ENCODE measurements around the gene FCMR.
"Not testable (repeated sequence)": the region's sequence is repeated elsewhere in the genome, so short reads cannot be mapped to it uniquely, and the experiment has no call there.

The FCMR gene

DNA sequence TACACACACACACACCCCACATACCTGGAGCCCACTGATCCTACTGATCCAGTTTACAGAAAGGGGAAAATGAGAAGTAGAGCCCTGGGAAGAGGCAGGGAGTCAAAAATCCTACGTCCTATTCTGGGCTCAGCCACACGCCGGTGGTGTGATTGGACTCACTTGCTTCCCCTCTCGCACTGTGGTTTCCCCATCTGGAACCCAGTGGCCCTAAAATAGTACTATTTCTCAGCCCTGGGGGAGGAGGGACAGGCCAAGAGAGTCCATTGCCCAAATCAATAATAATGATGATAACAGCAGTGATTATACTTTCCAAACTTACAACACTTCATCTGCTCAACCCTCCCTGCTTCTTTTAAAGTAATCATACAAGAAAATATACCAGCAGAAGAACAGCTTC is 27.5 kb upstream of the FCMR start:
- no peak for DNase-seq

DNA sequence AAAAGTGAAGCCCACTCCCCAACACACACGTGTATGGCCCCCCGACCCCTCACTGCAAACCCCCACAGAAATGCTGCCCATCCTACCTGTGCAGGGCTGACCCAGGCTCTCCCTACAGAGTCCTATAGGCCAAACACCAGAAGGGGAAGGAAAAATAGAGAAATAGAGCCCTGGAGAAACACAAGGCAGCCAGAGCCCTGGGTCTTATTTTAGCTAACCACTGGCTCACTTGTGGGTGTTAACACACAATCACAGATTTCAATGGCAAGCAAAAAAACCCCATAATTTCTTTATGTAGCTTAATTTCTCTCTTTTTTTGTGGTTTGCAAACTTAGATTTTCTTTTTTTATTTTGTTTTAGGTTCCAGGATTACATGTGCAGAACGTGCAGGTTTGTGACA is 25.5 kb upstream of the FCMR start:
- no peak for DNase-seq

DNA sequence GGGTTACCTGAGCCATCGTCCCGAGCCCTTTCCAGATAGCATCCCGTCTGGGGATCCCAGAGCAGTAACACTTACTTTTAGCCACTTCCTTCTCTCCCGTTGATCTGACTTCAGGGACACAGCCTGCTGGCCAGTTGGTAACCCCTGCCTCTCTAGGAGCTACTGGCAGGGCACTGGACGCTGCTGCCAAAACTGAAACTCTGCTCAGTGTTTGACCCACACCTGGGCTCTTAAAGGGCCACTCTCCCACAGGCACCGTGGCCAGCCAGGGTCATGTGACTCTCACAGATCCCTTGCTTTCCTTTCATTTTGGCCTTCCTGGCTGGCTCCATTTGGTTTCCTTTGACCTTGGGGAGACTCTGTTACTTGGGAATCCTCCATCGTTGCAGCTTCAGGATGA is 24.5 kb upstream of the FCMR start, which contains the start of gene PIGR:
TSS of gene PIGR (minus strand) at position 206 of the 400 bp plus-strand sequence. CDS start 5,935 bp downstream, outside the sequence.
- no peak for DNase-seq

DNA sequence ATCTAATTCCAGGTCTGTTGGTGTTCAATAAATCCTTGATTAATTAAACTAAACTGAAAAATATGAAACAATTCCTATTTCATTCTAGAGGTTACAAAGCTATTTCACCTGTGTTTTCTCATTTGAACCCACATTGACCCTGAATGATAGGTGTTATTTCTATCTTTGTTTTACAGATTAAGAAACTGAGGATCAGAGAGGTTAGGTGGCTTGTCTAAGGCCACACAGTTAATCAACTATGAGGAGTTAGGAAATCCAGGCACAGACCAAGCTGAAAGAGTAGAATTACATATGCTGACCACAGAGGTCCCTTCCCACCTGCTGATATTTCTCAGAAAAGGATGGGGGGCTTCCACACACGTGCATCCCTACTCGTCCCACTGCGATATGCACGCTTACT is 24.0 kb upstream of the FCMR start:
- DNase-seq, result no peak

DNA sequence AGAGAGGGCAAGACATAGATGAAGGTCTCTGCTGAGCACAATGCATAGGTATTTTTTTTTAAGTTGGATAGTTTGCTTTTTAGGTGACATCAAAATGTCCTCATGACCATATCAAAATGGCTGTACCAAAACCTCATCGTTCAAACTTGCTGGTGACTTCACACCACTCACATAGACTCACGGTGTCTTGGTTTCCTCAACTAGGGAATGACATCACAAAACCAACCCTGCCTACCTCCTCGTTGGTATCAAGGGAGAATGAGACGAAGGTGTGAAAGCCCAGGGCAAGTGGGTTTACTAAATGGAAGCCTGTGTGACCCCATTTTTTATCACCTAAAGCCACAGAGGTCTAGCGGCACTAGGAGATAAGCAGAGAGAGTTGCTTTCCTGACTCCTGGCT is 23.0 kb upstream of the FCMR start:
- DNase-seq, result no peak

DNA sequence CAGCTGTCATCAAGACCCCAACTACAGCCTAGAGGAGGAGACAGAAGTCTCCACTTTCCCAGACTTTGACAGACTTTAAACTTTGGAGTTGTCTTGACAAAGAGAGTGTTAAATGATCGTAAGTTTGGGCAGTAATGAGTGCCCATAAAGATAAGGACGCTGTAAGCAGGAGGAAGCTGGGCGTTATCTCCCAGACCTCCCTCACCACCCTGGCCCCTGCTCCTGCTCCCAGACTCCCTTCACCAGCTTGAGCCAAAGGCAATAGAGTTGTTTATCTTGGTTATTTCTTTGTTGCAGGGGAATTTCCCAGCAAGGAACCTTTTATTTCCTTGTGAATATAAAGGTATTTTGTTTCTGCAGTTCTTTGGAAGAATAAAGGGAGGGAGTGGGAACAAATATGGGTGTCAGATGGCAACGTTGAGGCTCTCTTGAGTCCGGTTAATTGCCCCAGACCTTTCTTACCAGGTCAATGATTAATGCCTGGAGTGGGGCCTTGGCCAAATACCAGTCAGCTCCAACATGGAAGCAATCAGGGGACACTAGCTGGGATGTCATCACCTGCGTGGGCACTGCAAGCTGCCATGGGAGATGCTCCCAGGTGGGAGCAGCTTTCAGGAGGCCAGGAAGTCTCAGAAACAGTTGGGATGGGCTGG is 20.2 kb upstream of the FCMR start:
- no peak for DNase-seq

DNA sequence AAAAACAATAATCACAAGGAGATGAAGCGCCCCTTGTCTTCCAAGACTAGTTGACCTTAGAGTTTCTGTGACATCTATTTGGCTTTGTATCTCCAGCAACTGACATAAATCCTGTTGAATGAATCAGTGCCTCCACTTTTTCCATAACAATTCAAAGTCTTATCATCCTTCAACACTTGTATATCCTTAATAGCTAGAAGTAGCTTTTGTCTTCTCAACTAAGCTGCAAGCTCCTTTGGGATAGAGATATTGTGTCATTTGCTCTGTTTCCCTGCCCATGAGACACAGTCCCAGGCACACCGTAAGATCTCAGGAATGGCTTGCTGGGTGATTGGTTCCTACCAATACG is 18.8 kb upstream of the FCMR start:
- DNase-seq, result no peak

DNA sequence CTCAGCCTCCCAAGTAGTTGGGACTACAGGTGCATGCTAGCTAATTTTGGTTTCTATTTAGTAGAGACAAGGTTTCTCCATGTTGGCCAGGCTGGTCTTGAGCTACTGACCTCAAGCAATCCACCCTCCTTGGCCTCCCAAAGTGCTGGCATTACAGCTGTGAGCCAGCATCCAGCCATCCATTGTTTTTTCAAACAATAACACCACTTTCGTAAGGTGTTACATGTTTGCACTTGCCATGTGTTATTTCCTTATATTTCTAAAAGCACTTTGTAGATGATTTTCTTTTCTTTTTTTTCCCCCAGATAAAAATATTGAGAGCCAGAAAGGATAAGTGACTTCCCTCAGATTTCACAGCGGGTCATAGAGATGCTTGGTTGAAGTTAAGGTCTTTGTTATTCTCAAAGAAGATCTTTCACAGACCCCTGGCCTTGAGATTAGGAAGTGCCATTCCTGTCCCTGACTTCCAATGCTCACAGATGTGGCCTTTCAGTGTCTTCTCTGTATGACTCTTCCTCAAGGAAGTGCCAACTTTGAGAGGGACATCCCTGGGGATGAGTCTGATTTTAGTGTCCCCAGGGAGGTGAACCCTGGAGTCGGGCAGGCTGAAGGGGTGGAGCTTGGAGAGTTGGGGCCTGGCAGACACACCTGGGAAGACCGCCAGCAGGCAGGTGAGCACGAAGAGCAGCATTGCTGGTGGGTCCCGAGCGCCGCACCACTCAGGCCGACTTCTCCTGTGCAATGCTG is 18.3 kb upstream of the FCMR start:
- DNase-seq, result no peak

DNA sequence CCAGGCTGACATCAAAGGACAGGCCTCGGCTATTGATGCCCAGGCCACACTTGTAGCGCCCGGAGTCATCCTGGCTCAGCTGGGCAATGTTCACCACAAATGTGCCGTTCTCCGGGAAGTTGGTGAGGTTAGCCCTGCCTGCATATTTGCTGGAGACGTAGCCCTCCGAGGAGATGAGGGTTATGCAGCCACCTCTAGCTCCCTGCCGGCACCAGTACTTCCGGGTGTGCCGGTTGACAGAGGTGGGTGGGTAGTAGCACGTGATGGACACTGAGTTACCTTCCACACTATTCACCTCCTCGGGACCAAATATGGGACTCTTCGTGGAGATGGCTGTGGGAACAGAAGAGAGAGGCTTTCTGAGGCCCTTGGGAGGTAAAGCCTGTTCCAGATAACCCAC is 17.4 kb upstream of the FCMR start:
- DNase-seq, result no peak

DNA sequence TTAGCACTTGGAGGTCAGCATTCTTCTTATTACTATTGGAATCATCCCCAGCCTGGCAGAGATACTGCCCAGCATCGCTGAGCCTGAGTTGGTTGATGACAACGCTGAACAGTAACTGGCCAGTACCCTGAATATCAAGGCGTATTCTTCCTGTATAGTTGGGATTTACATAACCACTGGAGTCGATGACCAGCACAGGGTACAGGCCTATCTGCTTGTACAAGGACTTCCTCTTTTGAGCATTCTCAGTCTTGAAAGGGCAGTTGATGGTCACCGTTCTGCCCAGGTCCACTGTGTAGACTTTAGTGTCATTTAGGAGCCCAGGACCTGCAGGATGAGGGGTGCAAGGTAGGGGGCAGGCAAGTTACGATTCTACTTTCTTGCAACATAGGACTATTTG is 15.7 kb upstream of the FCMR start:
- no peak for DNase-seq

DNA sequence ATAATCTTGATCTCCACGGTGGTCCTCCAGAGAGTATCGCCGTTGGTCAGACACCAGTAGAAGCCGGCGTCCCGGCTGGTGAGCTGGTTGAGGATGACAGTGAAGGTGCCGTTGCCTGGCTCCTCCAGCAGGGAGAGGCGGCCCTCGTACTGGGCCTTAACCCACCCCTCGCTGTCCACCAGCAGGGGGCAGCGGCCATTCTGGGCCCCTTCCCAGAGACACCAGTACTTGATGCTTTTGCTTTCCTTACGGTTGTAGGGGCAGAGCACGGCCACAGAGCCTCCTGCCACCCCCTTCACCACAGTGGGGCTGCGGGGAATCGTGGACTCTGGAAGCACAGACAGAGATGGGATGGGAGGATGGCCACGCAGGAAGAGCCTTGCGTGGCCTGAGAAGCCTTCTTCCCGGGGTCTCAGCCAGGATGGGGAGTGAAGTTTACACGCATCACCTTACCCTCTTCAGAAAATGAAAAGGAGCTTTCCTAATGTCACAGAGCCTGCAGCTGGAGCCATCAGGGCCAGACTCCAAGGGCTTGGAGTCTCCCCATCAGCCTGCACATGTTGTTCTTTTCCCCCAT is 13.8 kb upstream of the FCMR start:
- DNase-seq, result no peak

DNA sequence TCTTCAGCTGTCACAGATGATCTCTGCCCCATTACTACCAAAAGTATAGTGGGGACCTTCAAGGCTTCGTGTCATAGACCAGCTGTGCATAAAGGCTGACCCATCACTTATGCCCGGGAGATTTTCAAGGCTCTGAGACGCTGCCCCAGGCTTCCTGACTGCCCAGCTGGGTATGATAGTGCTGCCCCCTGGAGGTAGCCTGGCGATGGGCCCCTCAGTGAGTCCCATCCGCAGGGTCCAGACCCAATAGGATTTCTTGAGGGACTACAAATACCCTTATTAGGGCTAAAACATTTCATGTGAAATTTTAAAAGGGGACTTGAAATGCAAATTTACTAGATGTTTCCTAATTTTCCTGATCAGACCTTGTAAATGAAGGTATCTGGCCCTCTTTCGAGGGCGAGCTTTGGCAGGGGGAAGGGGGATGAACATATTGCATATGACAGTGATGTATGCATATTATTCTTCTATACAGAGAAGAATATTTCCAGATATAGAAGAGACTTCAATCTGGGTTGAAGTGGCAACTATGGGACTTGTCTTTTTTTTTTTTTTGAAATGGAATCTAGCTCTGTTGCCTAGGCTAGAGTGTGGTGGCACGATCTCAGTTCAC is 11.7 kb upstream of the FCMR start:
- no peak for DNase-seq

DNA sequence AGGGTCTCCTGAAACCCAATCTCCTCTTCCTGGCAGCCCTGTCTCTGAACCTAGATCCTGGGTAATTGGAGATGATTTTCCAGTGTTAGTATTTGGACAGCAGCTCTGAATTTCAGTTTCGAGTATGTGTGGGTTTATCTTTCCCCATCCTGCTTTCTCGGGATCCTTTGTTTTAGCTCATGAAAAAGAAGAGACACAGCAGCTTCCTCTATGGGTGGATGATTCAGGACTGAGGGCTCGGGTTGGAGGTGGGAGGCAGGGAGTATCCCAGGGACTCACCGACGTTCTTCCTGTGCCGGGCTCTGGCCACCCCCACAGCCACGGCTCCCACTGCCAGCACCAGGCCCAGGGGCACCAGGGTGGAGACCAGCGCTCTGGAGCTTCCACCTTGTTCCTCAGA is 10.4 kb upstream of the FCMR start:
- no peak for DNase-seq

DNA sequence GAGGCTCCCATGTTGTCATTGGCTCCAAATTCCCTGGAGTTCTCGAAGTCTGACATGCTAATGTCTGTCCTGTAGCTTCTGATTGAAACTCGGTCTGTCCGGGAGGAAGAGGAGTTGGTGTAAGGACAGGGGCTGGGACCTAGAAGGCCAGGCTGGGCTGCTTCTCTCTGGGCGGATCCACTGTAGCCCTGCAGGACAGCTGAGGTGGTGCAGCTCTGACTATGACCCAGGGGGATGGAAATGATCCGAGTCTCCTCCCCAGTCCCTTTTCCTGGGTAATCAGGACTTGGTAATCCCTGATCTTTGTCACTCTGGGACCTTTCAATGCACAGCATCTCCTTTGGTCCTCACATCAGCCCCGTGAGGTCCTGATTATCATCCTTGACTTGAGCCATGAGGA is 10.0 kb upstream of the FCMR start:
- no peak for DNase-seq

DNA sequence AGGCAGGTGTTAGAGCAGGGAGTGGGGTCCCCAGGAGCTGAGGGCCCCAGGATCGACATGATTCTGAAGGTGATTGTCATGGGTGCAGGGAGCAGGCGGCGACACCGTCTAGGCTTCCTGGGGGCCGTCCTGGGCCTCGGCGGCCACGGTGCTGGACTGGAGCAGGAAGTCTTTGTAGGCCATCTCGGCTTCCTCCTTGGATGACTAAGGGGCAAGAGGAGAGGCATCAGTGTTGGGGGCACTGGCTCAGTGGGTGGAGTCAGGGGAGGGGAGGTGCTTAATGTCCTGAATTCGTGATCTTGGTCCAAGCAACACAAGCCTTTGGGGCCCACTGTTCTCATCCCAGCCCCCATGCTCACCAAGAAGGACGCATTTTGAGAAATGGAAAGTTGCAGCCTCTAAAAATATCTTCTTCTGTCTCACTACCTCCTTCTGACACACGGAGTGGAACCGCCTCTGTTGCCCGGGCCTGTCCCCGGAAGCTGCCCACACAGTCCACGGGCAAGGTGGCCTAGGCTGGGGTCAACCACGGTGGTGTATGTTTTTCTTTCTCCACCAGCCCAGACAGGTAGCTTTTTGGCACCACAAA is 8.6 kb upstream of the FCMR start:
- DNase-seq, result no peak

DNA sequence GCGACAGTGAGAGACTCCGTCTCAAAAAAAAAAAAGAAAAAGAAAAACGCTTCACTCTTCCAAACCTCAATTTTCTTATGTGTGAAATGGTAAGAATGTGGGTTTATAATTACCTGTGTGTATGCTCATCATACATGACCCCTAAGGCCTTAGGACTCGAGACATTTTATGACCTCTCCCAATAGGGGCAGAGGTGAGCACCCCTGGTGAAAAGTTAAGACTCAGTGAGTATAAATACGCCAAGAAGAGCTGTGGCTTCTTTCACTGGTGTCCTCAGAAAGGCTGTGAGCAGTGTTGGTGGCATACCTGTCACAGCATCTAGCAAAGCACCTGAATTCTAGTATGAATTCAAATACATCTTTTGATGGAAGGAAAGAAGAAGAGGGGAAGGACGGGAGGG is 7.8 kb upstream of the FCMR start:
- no peak for DNase-seq

DNA sequence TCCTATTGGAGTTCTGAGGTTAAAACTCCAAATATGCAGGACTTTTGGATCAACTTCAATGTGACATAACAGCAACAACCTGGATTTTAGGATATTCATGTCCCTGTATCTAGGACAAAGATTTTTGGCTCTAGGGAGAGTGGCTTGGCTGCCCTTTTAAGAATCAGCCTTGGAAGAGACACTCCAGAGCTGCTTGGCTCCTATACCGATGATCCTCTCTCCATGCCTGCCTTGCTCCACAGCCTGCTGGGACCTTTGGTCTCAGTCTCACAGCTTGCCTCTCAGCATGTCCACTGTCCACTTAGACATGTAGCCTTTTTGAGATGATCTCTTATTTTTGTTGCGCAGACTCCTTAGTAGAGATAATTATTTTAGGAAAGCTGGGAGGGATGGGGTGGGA is 4.5 kb upstream of the FCMR start:
- no peak for DNase-seq

DNA sequence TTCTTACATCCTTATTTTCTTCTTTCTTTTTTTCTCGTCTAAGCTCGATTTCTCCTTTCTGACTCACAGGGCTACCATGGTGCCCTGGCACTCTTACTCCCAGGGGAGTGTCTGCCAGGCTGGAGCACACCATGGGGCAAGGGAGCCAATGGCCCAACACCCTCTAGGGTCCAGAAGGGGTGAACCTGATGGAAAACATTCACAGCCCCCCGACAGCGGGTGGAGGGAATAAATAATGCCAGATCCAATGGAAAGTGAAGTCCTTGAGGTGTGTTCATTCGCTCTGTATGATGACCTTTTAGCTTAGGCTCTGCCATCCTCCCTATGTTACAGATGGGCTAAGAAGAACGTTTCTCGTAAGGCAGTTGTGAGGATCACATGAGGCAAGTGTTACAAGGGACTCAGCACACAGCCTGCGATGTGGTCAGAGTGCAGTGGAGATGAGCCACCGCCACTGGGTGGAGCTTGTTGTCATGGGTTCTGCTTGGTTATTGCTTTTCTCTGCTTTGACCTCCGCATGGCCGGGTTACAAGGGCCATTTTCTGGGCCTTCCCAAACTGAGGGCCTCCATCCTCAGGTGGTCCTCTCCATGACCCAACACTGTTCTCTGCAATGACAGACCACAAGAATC is 3.5 kb upstream of the FCMR start:
- DNase-seq, result no peak

DNA sequence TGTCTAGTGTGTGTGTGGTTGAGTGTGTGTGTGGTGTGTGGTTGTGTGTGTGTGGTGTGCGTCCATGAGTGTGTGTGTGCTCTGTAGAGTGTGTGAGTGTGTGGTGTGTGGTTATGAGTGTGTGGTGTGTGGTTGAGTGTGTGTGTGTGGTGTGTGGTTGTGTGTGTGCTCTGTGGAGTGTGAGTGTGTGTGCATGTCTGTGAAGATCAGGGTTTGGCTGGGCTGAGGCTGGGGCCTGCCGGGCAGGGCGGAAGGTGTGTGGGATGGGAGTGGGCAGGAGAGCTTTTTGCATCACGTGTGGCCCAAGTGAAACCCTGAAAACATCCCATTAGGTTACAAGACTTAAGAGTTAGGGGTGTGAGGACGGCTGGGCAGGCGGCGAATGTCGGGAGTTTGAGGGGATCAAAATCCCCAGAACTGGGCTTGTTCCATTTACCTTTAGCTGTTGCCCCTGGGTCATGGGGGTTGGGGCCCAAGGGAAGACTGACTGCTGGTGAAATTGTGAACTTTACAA is 2.9 kb upstream of the FCMR start:
- DNase-seq, result no peak

DNA sequence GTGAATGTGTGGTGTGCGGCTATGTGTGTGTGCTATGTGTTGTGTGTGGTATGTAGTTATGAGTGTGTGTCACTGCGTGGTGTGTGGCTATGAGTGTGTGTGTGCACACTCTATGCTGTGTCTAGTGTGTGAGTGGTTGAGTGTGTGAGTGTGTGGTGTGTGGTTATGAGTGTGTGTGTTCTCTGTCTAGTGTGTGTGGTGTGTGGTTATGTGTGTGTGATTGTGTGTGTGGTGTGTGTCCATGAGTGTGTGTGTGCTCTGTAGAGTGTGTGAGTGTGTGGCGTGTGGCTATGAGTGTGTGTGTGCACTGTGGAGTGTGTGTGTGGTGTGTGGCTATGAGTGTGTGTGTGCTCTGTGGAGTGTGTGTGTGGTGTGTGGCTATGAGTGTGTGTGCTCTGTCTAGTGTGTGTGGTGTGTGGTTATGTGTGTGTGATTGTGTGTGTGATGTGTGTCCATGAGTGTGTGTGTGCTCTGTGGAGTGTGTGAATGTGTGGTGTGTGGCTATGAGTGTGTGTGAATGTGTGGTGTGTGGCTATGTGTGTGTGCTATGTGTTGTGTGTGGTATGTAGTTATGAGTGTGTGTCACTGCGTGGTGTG is 2.3 kb upstream of the FCMR start:
- DNase-seq, result not testable (repeated sequence)

DNA sequence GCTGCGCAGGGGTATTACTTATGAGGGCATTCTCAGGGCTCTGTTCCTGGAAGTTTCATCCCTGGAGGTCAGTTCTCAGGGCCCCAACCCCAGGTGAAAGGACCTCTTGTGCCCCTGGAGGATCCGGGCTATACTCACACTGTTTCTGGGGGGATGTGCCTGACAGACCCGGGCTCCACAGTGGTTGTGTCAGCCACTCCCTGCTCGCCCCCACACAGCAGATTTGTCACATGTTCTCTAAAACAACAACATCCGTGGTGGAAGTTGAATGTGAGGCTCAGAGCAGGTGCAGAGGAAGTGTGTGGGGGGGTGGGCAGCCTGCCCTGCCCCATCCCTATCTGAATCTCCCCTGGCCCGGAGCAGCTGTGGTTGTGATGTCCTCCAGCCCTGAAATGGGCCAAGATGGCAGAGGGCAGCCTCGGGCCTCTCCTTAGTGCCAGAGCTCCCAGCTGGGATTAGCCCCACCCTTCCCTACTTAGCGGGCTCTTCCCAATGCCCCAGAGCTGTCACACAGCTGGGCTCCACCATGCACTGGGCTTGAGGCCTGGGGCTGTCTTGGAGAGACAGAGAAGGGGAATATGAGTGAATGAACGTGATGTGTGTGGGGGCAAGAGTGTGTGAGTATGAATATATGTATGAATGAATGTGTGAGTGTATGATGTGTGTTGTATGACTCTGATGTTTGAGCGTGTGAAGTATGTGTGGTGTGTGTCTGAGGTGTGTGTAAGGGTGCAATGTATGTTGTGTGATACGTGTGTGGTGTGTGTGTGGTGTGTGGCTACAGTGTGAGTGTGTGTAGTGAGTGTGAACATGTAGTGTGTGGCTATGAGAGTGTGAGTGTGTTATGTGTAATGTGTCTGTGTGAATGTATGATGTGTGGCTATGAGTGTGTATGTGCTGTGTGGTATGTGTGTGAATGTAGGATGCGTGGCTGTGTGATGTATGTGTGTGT is 1.5 kb upstream of the FCMR start:
- DNase-seq, result no peak
